Measurements from ENCODE around the gene KCNMB4.

GRCh38 chr12:70389678-70390077, 23.6 kb downstream of the KCNMB4 start:
- no peak for TF ChIP-seq POLR2A (IDR thresholded peaks at IDR 0.05)
- TF ChIP-seq CTCF (IDR thresholded peaks at IDR 0.05), result no peak
